Lung (tissue), 12 donors: ENCODE results near the gene KRT7. TPM values are rescaled to one million over a fixed set of nuclear protein-coding genes. Genes with fewer than 3 reads are reported as not detected.
A peak's percentile ranks its signal among the peaks of the same experiment; 100 is the strongest.

Experiments used
- ATAC-seq: fragments of 200-7000 bp; cut with Tn5 transposase; one replicate; pipeline ENCODE4 v1.9.1; 2020; ENCODE audit warnings: moderate number of reproducible peaks; ENCODE audit not compliant: insufficient read depth, low FRiP score
- DNase-seq, 3 donors: peaks; one replicate each; pipeline ENCODE4 v3.0.0-alpha.2; 2013 to 2017
- H3K27ac ChIP-seq, 2 donors: one replicate each; pipeline ENCODE4 v1.5.1; 2013; ENCODE audit warnings: mild to moderate bottlenecking in 2 of 2, moderate library complexity in 2 of 2, control low read depth in 1 of 2, inconsistent platforms in 1 of 2, low read depth in 1 of 2, low read length in 1 of 2
- H3K27me3 ChIP-seq, 3 donors: one replicate each; pipeline ENCODE4 v1.5.1; 2013; ENCODE audit warnings: low read length in 2 of 3; ENCODE audit not compliant: control insufficient read depth in 3 of 3, insufficient read depth in 3 of 3
- H3K36me3 ChIP-seq, 4 donors: one replicate each; pipeline ENCODE4 v1.5.1; 2013; ENCODE audit warnings: low read length in 4 of 4, mild to moderate bottlenecking in 1 of 4, moderate library complexity in 1 of 4; ENCODE audit not compliant: control insufficient read depth in 4 of 4, insufficient read depth in 4 of 4
- H3K4me1 ChIP-seq, 5 donors: one replicate each; pipeline ENCODE4 v1.5.1; 2013; ENCODE audit warnings: low read length in 5 of 5, mild to moderate bottlenecking in 2 of 5, moderate library complexity in 1 of 5; ENCODE audit not compliant: control insufficient read depth in 5 of 5, insufficient read depth in 5 of 5
- H3K4me3 ChIP-seq: one replicate; pipeline ENCODE4 v1.5.1; 2013; ENCODE audit warnings: mild to moderate bottlenecking, control low read depth, moderate library complexity
- H3K9ac ChIP-seq, 2 donors: one replicate each; pipeline ENCODE4 v1.5.1; 2013; ENCODE audit warnings: low read length in 2 of 2, control low read depth in 1 of 2; ENCODE audit not compliant: insufficient read depth in 1 of 2
- H3K9me3 ChIP-seq, 4 donors: one replicate each; pipeline ENCODE4 v1.5.1; 2013; ENCODE audit warnings: low read length in 3 of 4, mild to moderate bottlenecking in 1 of 4, moderate library complexity in 1 of 4; ENCODE audit not compliant: control insufficient read depth in 4 of 4, insufficient read depth in 3 of 4
- WGBS, 2 donors: extraction: QIAGEN DNeasy Blood & Tissue Kit; methylation state at CpG; one replicate each; pipeline ENCODE4 v1.1.7; 2013; 5-methylcytosine and 5-hydroxymethylcytosine counted together
- polyA plus RNA-seq, 2 donors: library from polyadenylated mRNA; stranded (reverse); fragments of 200-250 nt; gene quantifications; one replicate each; pipeline ENCODE4 v1.2.1, GENCODE V29; 2013
- total RNA-seq, 2 donors: library from RNA; depleted of rRNA in 1 of 2; stranded (reverse); fragments of >200 nt in 1 of 2; gene quantifications; one replicate each; pipeline ENCODE4 v1.2.1, GENCODE V29; 2014 to 2021
- TF ChIP-seq, protein P1 (sequence below): IDR thresholded peaks from 2 replicates; pipeline ENCODE4 v1.5.1; 2012; ENCODE audit warnings: mild to moderate bottlenecking; ENCODE audit errors: control extremely low read depth, extremely low read depth
- donor health status: control.
- donor health status: control.
- donor health status: Bipolar disorder and iron deficiency.
- donor health status: healthy.
- donor health status: DM: yes; HTN: yes; CAD: no.

The KRT7 gene
- total and polyA plus RNA-seq, 4 donors, result 33.6 to 1,415 (median 1,306) TPM

DNA sequence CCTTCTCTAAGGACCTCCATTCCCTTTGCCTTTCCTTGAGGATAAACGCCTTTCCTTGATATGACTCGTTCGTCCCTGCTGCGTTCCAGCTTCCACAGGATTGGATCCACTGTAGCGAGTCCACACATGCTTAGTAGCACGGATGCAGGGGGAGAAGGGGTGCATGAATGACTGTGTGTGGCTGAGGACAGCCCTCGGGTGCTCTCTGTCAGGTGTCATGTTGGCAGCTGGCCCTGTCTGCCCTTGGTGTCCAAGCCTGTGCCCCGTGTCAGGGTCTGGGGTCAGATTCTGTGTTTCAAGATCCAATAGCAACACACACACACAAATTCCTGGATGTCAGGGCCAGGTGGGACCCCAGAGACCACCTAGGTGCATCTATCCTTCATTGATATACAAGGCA lies 23.7 kb upstream of the KRT7 start:
- WGBS, 2 donors, result 85 to 86% methylated on average over 8 of the region's 8 CpGs
- H3K4me3 ChIP-seq, result no peak overlapping the region
- H3K9me3 ChIP-seq, result no peaks in the 10 kb centered on the region
- peaks cover 0 to 10% (median 5%) of the 10 kb centered on the region in 3 donors for H3K27me3 ChIP-seq
- no peaks in the 10 kb centered on the region for H3K36me3 ChIP-seq
- no peak for ATAC-seq
- no peak overlapping the region for H3K9ac ChIP-seq
- peaks cover 0 to 9% (median 4%) of the 10 kb centered on the region in 5 donors for H3K4me1 ChIP-seq
- DNase-seq, result no peak
- TF ChIP-seq, protein P1, sequence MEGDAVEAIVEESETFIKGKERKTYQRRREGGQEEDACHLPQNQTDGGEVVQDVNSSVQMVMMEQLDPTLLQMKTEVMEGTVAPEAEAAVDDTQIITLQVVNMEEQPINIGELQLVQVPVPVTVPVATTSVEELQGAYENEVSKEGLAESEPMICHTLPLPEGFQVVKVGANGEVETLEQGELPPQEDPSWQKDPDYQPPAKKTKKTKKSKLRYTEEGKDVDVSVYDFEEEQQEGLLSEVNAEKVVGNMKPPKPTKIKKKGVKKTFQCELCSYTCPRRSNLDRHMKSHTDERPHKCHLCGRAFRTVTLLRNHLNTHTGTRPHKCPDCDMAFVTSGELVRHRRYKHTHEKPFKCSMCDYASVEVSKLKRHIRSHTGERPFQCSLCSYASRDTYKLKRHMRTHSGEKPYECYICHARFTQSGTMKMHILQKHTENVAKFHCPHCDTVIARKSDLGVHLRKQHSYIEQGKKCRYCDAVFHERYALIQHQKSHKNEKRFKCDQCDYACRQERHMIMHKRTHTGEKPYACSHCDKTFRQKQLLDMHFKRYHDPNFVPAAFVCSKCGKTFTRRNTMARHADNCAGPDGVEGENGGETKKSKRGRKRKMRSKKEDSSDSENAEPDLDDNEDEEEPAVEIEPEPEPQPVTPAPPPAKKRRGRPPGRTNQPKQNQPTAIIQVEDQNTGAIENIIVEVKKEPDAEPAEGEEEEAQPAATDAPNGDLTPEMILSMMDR, result no peak
- H3K27ac ChIP-seq, result no peak overlapping the region

DNA sequence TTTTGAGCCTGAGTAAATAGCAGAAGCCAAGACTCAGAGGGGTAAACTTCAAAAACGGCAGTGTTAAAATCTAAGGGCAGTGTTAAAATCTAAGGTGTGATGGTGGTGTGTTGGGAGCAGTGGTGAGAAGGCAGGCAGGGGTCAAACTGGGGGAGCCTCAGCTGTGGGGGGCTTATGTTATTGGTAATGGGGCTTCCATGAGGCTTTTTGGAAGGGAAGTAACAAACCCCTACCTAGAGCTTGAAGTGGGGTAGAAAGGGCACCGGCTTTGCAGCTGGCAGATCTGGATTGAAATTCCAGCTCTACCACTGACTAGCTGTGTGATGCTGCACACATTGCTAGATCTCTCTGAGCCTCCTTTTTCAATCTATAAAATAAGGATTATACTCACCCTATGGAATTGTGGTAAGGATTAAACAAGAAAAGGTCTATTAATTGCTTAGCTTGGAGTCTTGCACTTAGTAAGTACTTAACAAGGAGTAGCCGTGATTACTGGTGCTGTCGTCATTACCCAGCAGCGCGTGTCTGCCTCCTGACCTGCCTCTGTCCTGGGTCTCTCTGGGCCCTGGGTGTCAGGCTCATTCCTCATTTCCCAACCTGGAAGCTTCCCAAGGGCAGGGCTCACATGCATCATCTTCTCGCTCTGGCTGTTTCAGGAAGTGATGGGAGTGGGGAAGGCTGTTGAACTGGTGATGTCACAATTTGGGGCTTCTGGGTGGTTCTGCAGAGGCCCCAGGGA lies 22.7 kb upstream of the KRT7 start:
- WGBS, 2 donors, result 64 to 75% methylated on average over 7 of the region's 7 CpGs
- TF ChIP-seq, protein P1, result no peak
- no peak for DNase-seq
- H3K9me3 ChIP-seq, result no peaks in the 10 kb centered on the region
- H3K27ac ChIP-seq, result peak overlapping the region in 1 of 2 donors; percentile 20
- H3K36me3 ChIP-seq, result no peaks in the 10 kb centered on the region
- H3K9ac ChIP-seq, result no peak overlapping the region
- ATAC-seq, result no peak
- peaks cover 0 to 10% (median 5%) of the 10 kb centered on the region in 3 donors for H3K27me3 ChIP-seq
- H3K4me1 ChIP-seq, result peaks cover 0 to 13% (median 4%) of the 10 kb centered on the region in 5 donors
- H3K4me3 ChIP-seq, result no peak overlapping the region

DNA sequence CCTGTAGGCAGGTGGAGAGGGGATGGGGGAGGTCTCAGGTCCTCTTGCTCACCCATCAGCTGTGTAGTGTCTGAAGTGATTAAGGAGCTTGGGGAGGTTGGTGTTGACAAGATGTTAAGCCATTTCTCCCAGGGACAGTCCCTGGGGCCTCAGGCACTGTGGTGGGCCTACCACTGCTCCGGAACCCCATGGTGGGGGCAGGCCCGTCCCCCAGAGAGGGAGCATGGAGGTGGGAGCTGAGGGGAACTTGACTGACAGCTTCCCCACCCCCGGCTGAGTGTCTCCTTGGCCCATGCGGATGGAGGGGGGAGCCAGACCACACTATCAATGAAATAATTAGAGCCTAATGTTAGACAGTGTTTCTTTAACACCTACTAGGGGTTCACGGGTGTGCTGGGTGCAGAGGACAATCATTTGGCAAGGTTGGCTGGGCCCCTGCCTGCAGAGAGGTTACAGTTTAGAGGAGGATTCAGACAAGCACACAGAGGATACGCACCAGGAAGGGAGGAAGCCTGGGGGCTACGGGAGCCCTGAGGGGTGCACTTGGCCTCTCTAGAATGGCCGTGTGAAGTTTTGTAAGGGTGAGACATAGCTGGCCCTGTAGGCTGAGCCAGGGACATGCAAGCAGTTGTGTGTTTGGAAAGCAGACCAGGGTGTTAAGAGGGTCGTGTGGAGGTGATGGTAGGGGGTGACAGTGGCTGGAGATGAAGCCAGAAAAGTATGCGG lies 22.0 kb upstream of the KRT7 start:
- Histone ChIP-seq H3K4me1 (peaks cover 0 to 13% (median 4%) of the 10 kb centered on the region in 5 donors), H3K9ac (no peak overlapping the region), H3K36me3 (no peaks in the 10 kb centered on the region), H3K4me3 (no peak overlapping the region), H3K27me3 (peaks cover 0 to 10% (median 5%) of the 10 kb centered on the region in 3 donors), H3K27ac (peak overlapping the region in 1 of 2 donors; percentile 20), H3K9me3 (no peaks in the 10 kb centered on the region)
- ATAC-seq, result no peak
- TF ChIP-seq, protein P1, result no peak
- DNase-seq, result no peak
- WGBS, 2 donors, result 83 to 87% methylated on average over 10 of the region's 10 CpGs
